ENCODE data around the gene TMEM167B.

Gene TMEM167B

GRCh38 chr1:109120356-109120755 is 29.8 kb downstream of the TMEM167B start:
- H3K27me3 ChIP-seq (ENCODE audit: control insufficient read depth, insufficient read depth, low read length), result peaks cover 7% of the 10 kb centered on the region
- no peaks in the 10 kb centered on the region for H3K4me1 ChIP-seq (ENCODE audit: control insufficient read depth, insufficient read depth, low read length)
- H3K9ac ChIP-seq (ENCODE audit: low read depth, low read length), result no peak overlapping the region
- no peak overlapping the region for H3K4me3 ChIP-seq (ENCODE audit: low read depth, low read length)
- H3K9me3 ChIP-seq (ENCODE audit: control insufficient read depth, insufficient read depth, low read length), result no peaks in the 10 kb centered on the region
- H3K36me3 ChIP-seq (ENCODE audit: control insufficient read depth, insufficient read depth, low read length), result no peaks in the 10 kb centered on the region

GRCh38 chr1:109131059-109131458 is 40.5 kb downstream of the TMEM167B start:
- Histone ChIP-seq H3K9ac (ENCODE audit: low read depth, low read length) (no peak overlapping the region), H3K36me3 (ENCODE audit: control insufficient read depth, insufficient read depth, low read length) (no peaks in the 10 kb centered on the region), H3K4me3 (ENCODE audit: low read depth, low read length) (no peak overlapping the region), H3K4me1 (ENCODE audit: control insufficient read depth, insufficient read depth, low read length) (no peaks in the 10 kb centered on the region), H3K9me3 (ENCODE audit: control insufficient read depth, insufficient read depth, low read length) (no peaks in the 10 kb centered on the region), H3K27me3 (ENCODE audit: control insufficient read depth, insufficient read depth, low read length) (no peaks in the 10 kb centered on the region)

- no peaks in the 10 kb centered on the region for H3K36me3 ChIP-seq (ENCODE audit: control insufficient read depth, insufficient read depth, low read length)
- no peaks in the 10 kb centered on the region for H3K4me1 ChIP-seq (ENCODE audit: control insufficient read depth, insufficient read depth, low read length)
- H3K9ac ChIP-seq (ENCODE audit: low read depth, low read length), result no peak overlapping the region
- H3K9me3 ChIP-seq (ENCODE audit: control insufficient read depth, insufficient read depth, low read length), result no peaks in the 10 kb centered on the region
- no peak overlapping the region for H3K4me3 ChIP-seq (ENCODE audit: low read depth, low read length)
- no peaks in the 10 kb centered on the region for H3K27me3 ChIP-seq (ENCODE audit: control insufficient read depth, insufficient read depth, low read length)
Observed at GRCh38 chr1:109131800-109132199, 41.2 kb downstream of the TMEM167B start.

- no peak overlapping the region for H3K4me3 ChIP-seq (ENCODE audit: low read depth, low read length)
- no peak overlapping the region for H3K9ac ChIP-seq (ENCODE audit: low read depth, low read length)
- H3K27me3 ChIP-seq (ENCODE audit: control insufficient read depth, insufficient read depth, low read length), result no peaks in the 10 kb centered on the region
- H3K9me3 ChIP-seq (ENCODE audit: control insufficient read depth, insufficient read depth, low read length), result no peaks in the 10 kb centered on the region
- H3K4me1 ChIP-seq (ENCODE audit: control insufficient read depth, insufficient read depth, low read length), result no peaks in the 10 kb centered on the region
- H3K36me3 ChIP-seq (ENCODE audit: control insufficient read depth, insufficient read depth, low read length), result no peaks in the 10 kb centered on the region
Observed at GRCh38 chr1:109133002-109133706, 42.6 kb downstream of the TMEM167B start.

GRCh38 chr1:109133815-109134214 is 43.3 kb downstream of the TMEM167B start:
- H3K4me1 ChIP-seq (ENCODE audit: control insufficient read depth, insufficient read depth, low read length), result no peaks in the 10 kb centered on the region
- H3K9me3 ChIP-seq (ENCODE audit: control insufficient read depth, insufficient read depth, low read length), result no peaks in the 10 kb centered on the region
- no peaks in the 10 kb centered on the region for H3K27me3 ChIP-seq (ENCODE audit: control insufficient read depth, insufficient read depth, low read length)
- H3K9ac ChIP-seq (ENCODE audit: low read depth, low read length), result no peak overlapping the region
- no peaks in the 10 kb centered on the region for H3K36me3 ChIP-seq (ENCODE audit: control insufficient read depth, insufficient read depth, low read length)
- H3K4me3 ChIP-seq (ENCODE audit: low read depth, low read length), result no peak overlapping the region

GRCh38 chr1:109134423-109134822 is 43.9 kb downstream of the TMEM167B start:
- Histone ChIP-seq H3K36me3 (ENCODE audit: control insufficient read depth, insufficient read depth, low read length) (no peaks in the 10 kb centered on the region), H3K4me3 (ENCODE audit: low read depth, low read length) (no peak overlapping the region), H3K9ac (ENCODE audit: low read depth, low read length) (no peak overlapping the region), H3K27me3 (ENCODE audit: control insufficient read depth, insufficient read depth, low read length) (no peaks in the 10 kb centered on the region), H3K9me3 (ENCODE audit: control insufficient read depth, insufficient read depth, low read length) (no peaks in the 10 kb centered on the region), H3K4me1 (ENCODE audit: control insufficient read depth, insufficient read depth, low read length) (no peaks in the 10 kb centered on the region)

- Histone ChIP-seq H3K9ac (ENCODE audit: low read depth, low read length) (no peak overlapping the region), H3K27me3 (ENCODE audit: control insufficient read depth, insufficient read depth, low read length) (no peaks in the 10 kb centered on the region), H3K4me1 (ENCODE audit: control insufficient read depth, insufficient read depth, low read length) (no peaks in the 10 kb centered on the region), H3K4me3 (ENCODE audit: low read depth, low read length) (no peak overlapping the region), H3K36me3 (ENCODE audit: control insufficient read depth, insufficient read depth, low read length) (no peaks in the 10 kb centered on the region), H3K9me3 (ENCODE audit: control insufficient read depth, insufficient read depth, low read length) (no peaks in the 10 kb centered on the region)
Observed at GRCh38 chr1:109135940-109136339, 45.4 kb downstream of the TMEM167B start.

- Histone ChIP-seq H3K27me3 (ENCODE audit: control insufficient read depth, insufficient read depth, low read length) (no peaks in the 10 kb centered on the region), H3K4me1 (ENCODE audit: control insufficient read depth, insufficient read depth, low read length) (no peaks in the 10 kb centered on the region), H3K9ac (ENCODE audit: low read depth, low read length) (no peak overlapping the region), H3K9me3 (ENCODE audit: control insufficient read depth, insufficient read depth, low read length) (no peaks in the 10 kb centered on the region), H3K36me3 (ENCODE audit: control insufficient read depth, insufficient read depth, low read length) (no peaks in the 10 kb centered on the region), H3K4me3 (ENCODE audit: low read depth, low read length) (no peak overlapping the region)
Observed at GRCh38 chr1:109136766-109137165, 46.2 kb downstream of the TMEM167B start.

- H3K9ac ChIP-seq (ENCODE audit: low read depth, low read length), result no peak overlapping the region
- no peaks in the 10 kb centered on the region for H3K27me3 ChIP-seq (ENCODE audit: control insufficient read depth, insufficient read depth, low read length)
- H3K4me1 ChIP-seq (ENCODE audit: control insufficient read depth, insufficient read depth, low read length), result no peaks in the 10 kb centered on the region
- H3K9me3 ChIP-seq (ENCODE audit: control insufficient read depth, insufficient read depth, low read length), result no peaks in the 10 kb centered on the region
- H3K4me3 ChIP-seq (ENCODE audit: low read depth, low read length), result no peak overlapping the region
- H3K36me3 ChIP-seq (ENCODE audit: control insufficient read depth, insufficient read depth, low read length), result no peaks in the 10 kb centered on the region
Observed at GRCh38 chr1:109137958-109138357, 47.4 kb downstream of the TMEM167B start.

- no peaks in the 10 kb centered on the region for H3K9me3 ChIP-seq (ENCODE audit: control insufficient read depth, insufficient read depth, low read length)
- no peak overlapping the region for H3K4me3 ChIP-seq (ENCODE audit: low read depth, low read length)
- no peaks in the 10 kb centered on the region for H3K4me1 ChIP-seq (ENCODE audit: control insufficient read depth, insufficient read depth, low read length)
- no peak overlapping the region for H3K9ac ChIP-seq (ENCODE audit: low read depth, low read length)
- no peaks in the 10 kb centered on the region for H3K36me3 ChIP-seq (ENCODE audit: control insufficient read depth, insufficient read depth, low read length)
- H3K27me3 ChIP-seq (ENCODE audit: control insufficient read depth, insufficient read depth, low read length), result no peaks in the 10 kb centered on the region
Observed at GRCh38 chr1:109138358-109138757, 47.8 kb downstream of the TMEM167B start.

- Histone ChIP-seq H3K36me3 (ENCODE audit: control insufficient read depth, insufficient read depth, low read length) (no peaks in the 10 kb centered on the region), H3K9me3 (ENCODE audit: control insufficient read depth, insufficient read depth, low read length) (no peaks in the 10 kb centered on the region), H3K9ac (ENCODE audit: low read depth, low read length) (no peak overlapping the region), H3K4me3 (ENCODE audit: low read depth, low read length) (no peak overlapping the region), H3K4me1 (ENCODE audit: control insufficient read depth, insufficient read depth, low read length) (no peaks in the 10 kb centered on the region), H3K27me3 (ENCODE audit: control insufficient read depth, insufficient read depth, low read length) (no peaks in the 10 kb centered on the region)
Observed at GRCh38 chr1:109140392-109140791, 49.8 kb downstream of the TMEM167B start.

- Histone ChIP-seq H3K27me3 (ENCODE audit: control insufficient read depth, insufficient read depth, low read length) (no peaks in the 10 kb centered on the region), H3K9me3 (ENCODE audit: control insufficient read depth, insufficient read depth, low read length) (no peaks in the 10 kb centered on the region), H3K4me3 (ENCODE audit: low read depth, low read length) (no peak overlapping the region), H3K36me3 (ENCODE audit: control insufficient read depth, insufficient read depth, low read length) (no peaks in the 10 kb centered on the region), H3K9ac (ENCODE audit: low read depth, low read length) (no peak overlapping the region), H3K4me1 (ENCODE audit: control insufficient read depth, insufficient read depth, low read length) (no peaks in the 10 kb centered on the region)
Observed at GRCh38 chr1:109142260-109142659, 51.7 kb downstream of the TMEM167B start.

Measured in iPS-15b (cell line).